ENCODE results near the gene NAP1L1. TPM values are rescaled to one million over a fixed set of nuclear protein-coding genes. Genes with fewer than 3 reads are reported as not detected.

Gene NAP1L1
- total RNA-seq, 1 donor from 2014 or later, result 504 TPM

DNA sequence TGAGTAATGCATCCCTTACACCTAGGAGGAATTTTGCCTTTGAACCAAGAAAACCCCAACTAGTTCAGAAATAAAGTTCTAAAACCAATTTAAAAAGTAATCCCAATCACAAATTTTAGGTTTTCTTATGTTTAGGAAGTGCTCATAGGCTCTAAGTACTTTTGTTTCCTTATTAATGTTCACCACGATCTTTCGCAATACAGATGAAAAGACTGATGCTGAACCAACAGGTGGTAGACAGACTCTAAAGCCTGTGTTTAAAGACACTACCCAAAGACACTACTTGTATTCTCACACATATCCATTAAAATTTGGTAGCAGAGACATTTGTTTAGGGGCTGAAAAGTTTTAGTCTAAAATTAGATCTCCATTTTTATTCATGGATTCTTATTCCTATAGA, 42.3 kb downstream of the NAP1L1 start:
- intact Hi-C loops (cut with micrococcal nuclease), result no loop called here

DNA sequence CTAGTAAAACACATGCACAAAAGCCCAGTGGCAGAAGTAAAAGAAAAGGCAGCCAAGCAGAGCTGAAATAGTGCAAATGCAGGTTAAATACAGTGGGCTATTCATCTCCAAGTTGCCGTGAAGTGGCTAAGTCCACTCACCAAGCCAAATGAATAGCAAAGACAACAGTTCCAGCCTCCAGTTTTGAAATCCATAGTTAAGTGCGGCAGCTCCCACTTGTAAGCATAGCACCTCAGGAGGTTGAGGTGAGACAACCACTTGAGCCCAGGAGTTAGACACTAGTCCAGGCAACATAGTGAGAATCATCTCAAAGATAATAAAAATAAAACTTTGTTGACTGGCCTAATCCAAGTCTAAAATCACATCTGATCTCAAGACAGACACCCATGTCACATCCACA, 43.1 kb downstream of the NAP1L1 start:
- intact Hi-C loops (cut with micrococcal nuclease), result no loop called here

DNA sequence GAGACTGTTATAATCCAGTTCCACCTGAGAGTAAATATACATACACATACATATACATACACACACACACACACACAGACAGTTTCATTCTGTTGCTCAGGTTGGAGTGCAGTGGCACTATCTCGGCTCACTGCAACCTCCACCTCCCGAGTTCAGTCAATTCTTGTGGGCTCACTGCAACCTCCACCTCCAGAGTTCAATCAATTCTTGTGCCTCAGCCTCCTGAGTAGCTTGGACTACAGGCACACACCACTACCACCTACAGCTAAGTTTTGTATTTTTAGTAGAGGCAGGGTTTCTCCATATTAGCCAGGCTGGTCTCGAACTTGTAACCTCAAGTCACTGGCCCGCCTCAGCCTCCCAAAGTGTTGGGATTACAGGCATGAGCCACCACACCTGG, 44.0 kb downstream of the NAP1L1 start:
- intact Hi-C loops (cut with micrococcal nuclease), result no loop called here

DNA sequence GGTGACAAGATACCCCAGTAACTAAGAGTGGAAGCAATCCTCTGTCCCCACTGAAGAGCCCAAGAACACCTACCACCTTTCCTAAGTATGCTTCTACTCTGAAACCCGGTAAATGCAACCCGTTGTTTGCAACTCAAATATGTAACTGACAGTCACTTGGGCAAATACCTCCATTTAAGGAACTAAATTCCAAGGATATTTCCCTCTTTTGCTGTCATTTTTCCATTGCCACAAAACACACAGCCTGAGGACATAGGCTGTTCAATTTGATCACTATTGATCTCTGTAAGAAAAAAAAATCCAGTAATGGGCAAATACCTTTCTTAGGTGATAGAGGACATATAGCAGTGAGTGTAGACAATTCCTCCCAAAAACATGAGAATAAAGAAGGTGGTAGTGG, 46.3 kb downstream of the NAP1L1 start:
- intact Hi-C loops (cut with micrococcal nuclease), result loop anchor here (5.0 kb wide), 1 partner anchor 381 kb away; no protein-coding TSS in a partner anchor

DNA sequence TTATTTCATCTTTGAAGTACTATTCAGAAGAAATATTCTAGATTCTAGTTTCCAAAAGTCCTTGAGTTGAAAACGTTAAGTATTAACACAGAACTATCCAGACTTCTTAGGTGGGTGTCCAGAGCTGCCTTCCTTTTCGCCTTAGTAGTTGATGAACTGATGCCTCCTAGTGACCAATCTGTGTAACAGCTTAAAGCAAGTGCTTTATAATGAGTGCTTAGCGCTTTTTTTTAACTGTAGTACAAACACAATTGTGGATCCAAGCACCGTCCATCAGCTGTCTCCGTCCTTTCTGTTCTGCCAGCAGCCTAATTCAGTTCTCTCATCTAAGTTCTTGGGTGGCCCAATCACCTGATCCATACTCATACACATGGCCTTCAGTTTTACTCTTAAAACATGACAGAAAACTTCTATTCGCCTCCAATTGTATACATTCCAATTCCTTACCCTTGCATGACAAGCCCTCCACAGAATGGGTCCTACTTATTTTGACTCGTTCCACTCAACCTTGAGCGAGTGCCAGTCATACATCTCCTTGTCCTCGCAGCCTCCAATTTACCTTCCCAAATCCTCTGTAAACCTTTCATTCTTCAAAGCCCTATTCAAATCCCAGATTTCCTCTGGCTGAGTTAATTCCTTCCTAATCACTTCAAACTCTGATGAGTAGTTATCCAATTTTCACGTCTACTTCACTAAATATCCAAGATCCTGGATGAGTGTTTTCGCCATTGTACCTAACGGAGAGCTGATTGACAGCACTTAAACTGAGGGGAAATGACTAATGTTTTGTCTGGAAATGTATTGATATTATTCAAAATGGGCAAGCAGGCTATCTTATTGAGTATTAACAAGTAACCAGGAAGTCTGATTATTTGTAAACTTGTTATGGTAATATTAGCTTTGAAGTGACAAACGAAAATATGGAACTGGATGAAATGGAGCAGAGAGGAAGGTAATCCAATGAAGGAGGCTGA, 47.1 kb downstream of the NAP1L1 start:
- intact Hi-C loops (cut with micrococcal nuclease), result loop anchor here (1.0 to 5.0 kb wide), 3 partner anchors 220 to 510 kb away; no protein-coding TSS in a partner anchor

DNA sequence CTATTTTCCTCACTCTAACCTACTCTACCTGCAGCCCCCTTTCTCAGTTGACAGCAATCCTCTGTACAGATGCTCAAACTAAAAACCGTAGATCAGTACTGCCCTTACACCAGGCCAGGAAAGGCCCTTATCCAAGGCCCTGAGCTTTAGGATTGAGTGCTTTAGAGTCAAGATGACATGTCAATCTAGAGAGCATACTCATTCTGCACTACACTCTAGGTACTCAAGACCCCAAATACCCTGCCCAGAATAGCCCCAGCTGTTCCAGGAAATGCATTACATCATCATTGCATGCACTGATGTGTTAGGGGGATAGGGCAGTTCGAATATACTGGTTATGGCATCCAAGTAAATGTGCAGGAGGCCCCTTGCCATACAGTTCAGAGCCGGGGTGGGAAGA, 49.4 kb downstream of the NAP1L1 start:
- intact Hi-C loops (cut with micrococcal nuclease), result loop anchor here (5.0 kb wide), 1 partner anchor 378 kb away; no protein-coding TSS in a partner anchor

DNA sequence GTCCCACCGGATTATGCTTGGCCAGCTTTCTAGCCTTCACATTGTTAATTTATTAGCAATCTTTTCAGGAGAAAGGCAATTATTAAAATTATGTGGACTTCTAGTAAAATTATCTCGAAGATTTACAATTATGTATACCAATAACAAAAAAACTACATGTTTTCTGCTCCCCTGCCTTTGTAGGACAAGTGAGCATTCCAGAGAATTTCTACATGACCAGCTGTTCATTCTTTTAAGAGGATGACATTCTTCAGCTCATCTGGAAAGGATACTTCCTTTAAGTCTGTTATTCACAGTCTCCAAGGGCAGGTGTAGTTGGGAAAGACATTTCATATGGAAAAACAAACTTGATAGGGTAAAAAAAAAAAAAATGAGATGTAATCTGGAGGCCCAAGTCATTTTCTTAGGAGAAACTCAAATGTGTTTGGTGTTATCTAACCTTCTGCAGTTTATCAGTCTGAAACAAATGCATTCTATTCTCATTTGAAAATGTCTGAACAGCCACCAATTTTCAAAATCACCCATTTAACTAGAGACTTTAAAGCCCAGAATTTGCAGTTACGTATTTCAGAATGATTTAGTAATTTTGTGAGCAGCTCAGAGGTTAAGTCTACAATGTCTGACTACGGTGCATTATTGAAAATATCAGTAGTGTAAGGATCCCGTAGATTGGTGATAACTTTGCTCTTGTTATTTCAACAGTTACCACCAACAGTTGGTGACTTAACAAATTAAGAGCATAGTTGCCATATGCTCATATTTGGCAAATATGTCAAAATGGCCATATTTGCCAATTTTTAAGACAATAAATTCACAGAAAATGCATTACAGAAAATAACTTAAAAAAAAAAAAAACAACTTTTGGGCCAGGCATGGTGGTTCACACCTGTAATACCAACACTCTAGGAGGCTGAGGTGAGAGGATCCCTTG, 51.1 kb downstream of the NAP1L1 start:
- intact Hi-C loops (cut with micrococcal nuclease), result loop anchor here (5.0 kb wide), 4 partner anchors 311 to 701 kb away; partner anchors contain the start of genes BBS10, CAPS2 and GLIPR1L1

DNA sequence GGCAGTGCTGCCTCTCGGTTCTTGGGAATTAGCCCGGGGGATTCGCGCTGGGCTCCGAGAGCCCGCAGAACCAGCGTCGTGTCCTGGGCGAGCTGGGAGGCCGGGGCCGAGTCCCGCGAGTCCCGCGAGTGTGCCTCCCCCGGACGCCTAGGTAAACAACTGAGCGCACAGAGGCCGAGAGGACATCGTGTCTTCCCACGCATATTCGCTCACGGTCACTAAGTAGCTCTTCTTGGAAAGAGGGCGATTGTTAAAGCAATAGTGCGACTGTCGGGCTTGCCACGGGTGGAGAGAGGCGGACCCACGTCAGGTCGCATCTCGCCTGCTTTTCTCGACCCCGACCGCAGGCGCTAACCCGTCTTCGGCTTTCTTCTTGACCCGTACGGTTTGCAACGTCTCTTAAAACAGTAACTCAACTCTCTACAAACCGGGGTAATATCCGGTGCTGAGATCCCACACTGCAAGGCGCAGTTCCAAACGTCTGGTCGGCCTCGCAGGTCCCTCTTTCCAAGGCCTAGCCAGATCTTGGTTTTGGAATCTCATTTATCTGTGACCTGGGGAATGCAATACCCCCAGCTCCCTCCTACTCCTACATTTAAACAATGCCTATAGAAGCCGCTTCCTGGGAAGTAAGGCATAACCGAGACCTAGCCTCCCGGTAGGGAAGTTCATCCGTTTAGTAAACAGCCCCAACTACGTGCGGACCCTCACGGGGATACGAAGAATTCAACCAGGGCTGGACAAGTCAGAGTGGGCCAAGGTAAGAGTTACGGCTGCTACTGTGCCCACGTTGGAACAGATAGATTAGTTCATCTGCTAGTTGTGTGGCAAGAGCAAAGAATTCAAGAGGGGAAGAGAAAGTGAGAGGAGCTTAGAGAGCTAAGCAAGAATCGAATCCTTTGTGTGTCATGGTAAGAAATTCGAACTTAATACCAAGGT, 52.2 kb downstream of the NAP1L1 start:
- intact Hi-C loops (cut with micrococcal nuclease), result loop anchor here (5.0 kb wide), 4 partner anchors 310 to 700 kb away; partner anchors contain the start of genes BBS10, CAPS2 and GLIPR1L1

DNA sequence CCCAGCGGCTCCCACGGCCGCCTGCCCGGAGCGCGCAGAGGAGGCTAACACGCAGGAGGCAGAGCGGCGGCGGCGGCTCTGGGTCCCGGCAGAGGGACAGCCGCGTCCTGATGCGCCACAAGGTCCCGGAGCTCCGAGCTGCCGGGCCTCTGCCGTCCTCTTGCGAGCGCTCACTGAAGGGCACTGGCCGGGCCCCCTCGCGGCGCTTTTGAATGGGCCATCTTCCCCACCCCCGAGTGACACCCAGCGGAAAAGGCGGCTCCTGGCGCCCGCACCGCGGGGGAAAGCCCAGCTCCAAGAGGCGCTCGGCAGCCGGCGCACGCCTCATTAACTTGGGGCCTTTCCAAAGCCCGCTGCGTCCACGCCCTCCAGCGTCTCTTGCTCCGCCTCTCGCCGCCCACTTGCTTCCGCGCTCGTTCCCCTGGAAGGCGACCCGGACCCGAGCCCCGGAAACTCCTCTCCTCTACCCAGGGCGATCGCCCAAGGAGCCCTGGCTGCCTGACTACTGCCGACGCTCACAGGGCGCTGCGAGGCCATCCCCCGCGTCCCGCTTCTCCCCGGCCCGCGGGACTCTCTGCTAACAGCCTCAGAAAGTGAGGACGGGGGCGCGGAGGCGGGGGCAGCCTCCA, 53.0 kb downstream of the NAP1L1 start, which contains the start of gene PHLDA1:
Gene PHLDA1, minus strand, starts transcription at position 363 of the 629 bp plus-strand sequence.
- intact Hi-C loops (cut with micrococcal nuclease), result loop anchor here (1.0 to 5.0 kb wide), 15 partner anchors 11 to 733 kb away; partner anchors contain the start of genes BBS10, CAPS2, GLIPR1 and GLIPR1L1

DNA sequence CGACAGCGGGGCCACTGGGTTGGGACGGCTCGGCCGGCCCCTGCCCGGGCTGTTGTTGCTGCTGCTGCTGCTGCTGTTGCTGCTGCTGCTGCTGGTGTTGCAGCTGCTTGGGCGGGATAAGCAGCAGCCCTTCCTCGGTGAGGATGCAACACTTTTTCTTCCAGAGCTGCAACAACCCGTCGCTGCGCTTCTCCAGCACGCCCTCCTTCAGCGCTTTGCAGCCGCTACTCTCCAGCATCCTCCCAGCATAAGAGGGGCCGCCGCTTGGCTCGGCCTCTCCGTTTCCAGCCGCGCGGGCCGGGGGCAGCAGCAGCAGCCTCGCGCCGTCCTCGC, 53.4 kb downstream of the NAP1L1 start:
- intact Hi-C loops (cut with micrococcal nuclease), result loop anchor here (1.0 to 5.0 kb wide), 15 partner anchors 11 to 733 kb away; partner anchors contain the start of genes BBS10, CAPS2, GLIPR1 and GLIPR1L1

DNA sequence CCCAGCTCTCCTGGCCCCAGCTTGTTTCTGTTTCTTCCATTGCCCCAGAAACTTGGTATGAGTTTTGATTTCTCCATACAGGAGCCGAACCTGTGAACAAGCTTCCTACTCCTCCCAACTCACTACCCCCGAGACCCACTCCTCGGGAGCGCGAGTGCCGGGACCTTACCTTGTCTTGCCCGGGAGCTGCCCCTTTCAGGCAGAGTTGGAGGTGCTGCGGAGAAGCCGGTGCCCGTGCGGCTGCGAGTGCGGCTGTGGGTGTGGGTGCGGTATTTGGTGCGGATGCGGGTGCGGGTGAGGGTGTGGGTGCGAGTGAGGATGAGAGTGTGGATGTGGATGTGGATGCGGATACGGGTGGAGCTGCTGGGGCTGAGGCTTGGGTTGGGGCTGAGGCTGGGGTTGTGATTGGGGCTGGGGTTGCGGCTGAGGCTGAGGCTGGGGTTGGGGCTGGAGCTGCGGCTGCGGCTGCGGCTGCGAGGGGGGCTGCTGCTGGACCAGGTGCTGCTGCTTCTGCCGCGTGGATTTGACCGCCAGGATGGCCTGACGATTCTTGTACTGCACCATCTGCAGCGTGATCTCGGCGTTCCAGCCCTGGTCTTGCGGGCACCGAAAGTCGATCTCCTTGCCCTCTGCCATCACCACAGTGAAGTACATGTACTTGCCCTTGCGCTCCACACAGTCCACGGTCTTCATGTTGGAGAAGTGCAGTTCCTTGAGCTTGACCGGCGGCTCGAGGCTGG, 54.0 kb downstream of the NAP1L1 start:
- intact Hi-C loops (cut with micrococcal nuclease), result loop anchor here (1.0 to 5.0 kb wide), 15 partner anchors 10 to 734 kb away; partner anchors contain the start of genes BBS10, CAPS2, GLIPR1 and GLIPR1L1

DNA sequence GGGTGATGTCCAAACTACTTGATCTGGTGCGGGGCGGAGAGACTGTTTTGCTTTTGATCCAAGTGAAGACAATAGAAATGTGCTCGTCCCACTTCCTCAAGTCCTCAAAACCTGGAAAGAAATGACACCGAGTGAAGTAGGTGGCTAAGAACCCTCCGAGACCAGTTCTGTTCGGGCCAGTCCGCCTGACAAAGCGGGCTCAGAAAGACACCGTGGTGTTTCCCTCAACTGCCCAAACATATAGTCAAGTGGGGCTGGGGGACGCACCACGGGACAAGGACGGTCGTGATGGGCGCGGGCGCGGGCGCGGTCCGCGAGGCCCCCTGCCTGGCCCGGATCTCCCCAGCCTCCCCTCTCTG, 54.5 kb downstream of the NAP1L1 start:
- intact Hi-C loops (cut with micrococcal nuclease), result loop anchor here (1.0 to 5.0 kb wide), 6 partner anchors 86 to 698 kb away; partner anchors contain the start of genes BBS10, CAPS2, GLIPR1L1 and OSBPL8

DNA sequence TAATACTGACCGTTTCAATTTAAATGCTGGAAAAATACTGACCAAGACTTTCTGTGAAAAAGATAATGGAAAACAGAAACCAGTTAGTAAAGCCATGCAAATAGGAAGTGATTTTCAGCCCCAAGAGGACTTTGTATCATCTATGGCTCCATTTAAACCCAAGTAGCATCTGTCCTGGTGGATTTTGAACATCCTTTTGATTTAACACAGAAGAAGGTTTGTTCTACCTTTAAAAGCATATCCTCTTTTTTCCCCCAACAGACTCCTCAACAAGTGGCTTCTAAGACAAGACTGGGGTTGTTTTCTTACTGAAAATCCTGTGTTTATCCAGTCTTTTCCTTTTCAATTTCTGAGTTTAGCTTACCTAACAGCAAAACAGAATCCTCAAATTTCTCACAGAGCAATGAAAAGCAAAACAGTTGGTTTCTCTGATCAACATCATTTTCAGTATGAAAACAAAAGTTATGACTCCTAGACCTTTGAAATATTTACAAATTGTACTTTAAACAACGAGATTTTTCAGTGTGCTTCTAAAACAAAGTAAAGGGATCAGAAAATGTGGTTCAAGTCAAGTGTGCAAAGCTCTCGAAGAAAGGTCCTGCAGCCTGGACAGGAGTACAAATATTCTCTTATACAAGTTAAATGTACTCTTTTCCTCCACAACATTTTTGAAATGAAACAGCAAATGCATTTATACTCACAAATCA, 55.8 kb downstream of the NAP1L1 start:
- intact Hi-C loops (cut with micrococcal nuclease), result loop anchor here (1.0 kb wide), 1 partner anchor 84 kb away; no protein-coding TSS in a partner anchor

DNA sequence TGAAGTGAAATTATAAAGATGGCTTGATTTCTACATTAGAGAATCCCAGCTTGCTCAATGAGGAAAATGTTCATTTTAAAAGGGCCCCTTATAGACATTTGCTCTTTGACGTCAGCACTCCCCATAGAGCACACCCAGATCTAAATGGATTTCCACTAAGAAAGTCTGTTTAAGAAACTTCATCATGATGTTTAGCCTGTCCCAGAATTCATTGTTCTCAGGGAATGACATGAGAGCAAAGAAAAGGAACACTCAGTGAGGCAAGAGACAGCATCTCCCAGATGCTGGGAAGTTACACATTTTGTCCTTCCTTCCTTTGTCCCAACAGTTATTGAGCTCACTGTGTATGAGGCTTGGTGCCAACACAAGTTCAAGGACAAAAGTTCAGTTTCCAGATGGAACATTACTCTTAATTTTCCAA, 57.8 kb downstream of the NAP1L1 start:
- intact Hi-C loops (cut with micrococcal nuclease), result no loop called here

DNA sequence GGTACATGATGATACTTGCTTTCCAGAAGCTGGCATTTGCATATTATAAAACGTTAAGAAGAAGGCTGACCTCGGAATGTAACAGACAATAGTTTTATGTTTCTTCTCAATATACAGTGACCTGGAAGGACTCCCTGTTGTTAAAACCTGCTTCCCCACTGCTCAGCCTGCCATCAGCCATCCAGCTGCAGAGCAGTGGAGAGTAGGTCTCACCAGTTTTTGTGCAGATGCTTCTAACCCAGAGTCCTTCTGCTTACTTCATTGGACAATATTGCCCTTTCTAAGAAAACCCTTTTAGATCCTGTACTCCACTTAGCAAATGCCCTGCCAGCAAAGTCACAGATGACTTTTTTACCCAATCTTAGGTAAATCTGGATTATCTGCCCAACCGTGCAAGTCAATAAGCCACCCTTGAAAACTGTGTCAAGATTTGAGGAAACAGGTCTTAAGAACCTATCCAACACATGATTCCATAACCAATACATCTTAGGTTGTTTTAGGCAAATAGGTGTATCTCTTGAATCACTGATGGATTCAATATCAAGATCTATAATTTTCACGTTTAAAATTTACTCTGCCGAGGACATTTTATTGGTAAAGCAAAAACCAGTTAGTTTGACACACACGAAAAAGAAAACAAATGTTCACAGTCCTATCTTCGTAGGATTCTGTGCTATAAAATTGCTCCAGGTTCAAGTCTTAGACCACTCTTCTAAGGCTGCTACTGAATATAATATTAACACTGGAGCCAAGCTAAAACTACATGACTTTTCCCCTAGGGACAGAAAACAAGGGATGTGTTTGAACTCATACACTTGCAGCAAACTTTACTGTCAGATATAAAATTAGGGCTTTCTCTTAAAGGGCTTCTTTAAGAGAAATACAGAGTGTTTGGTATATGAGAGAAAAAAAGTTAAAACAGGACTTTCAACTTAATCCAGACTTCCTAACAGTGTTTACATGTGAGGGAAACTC, 58.6 kb downstream of the NAP1L1 start:
- intact Hi-C loops (cut with micrococcal nuclease), result no loop called here

DNA sequence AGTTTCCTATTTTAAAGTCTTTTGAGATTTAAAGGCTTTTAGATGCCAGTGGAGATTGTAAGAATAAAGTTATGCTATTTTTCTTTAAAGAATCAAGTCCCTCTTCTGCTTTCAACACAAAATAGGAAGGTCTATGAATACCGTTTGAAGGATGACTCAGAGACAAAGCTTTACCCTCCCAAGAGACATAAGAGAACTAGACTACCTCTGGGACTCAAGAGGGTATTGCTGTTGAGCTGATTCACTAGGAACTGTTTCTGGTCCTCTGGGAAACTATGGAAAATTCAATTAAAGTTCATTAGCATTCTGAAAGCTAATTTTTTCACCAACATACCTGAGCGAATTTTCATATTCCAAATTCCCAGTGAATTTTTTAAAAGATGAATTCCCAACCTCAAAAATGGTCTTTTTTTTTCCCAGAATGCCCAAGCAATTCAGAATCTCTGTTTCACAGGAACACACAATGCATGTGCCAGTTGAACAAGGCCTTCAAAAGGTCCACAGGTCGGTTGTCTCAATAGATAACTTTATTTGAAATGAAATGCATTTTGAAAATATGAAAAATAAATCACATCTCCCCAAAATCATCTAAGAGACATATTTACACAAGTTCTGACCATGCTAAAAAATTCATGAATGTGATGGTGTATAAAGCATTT, 59.4 kb downstream of the NAP1L1 start:
- intact Hi-C loops (cut with micrococcal nuclease), result no loop called here
